Panc1 (cell line): Measurements from ENCODE around the gene FAM43A. TPM values are rescaled to one million over a fixed set of nuclear protein-coding genes. Genes with fewer than 3 reads are reported as not detected.
A peak's percentile ranks its signal among the peaks of the same experiment; 100 is the strongest.

Experiments used
- ATAC-seq: fragments of 200-7000 bp; cut with Tn5 transposase; 2 replicates; pipeline ENCODE4 v1.9.1; 2020; ENCODE audit warnings: mild to moderate bottlenecking, moderate library complexity
- BruUV-seq: library from RNA; stranded (reverse); fragments of 400-500 nt; replicated peaks from 2 replicates; lab custom pipeline; 2021; lab: Mats Ljungman, UMichigan
- CTCF ChIA-PET: fragments of 300-600 bp; sonication (Branson Sonifier 250); formaldehyde crosslinking; loops from one replicate; lab custom pipeline; 2022; ENCODE audit warnings: antibody characterized with exemption; lab: Charles Lee
- POLR2A ChIA-PET: fragments of 300-600 bp; sonication (Branson Sonifier 250); formaldehyde crosslinking; loops from one replicate; lab custom pipeline; 2022; ENCODE audit warnings: antibody characterized with exemption; lab: Charles Lee
- DNase-seq: peaks from one replicate; pipeline ENCODE4 v3.0.0-alpha.2; 2010; ENCODE audit warnings: low read depth, low spot score
- H3K27ac ChIP-seq: 2 replicates; pipeline ENCODE4 v1.5.1; 2011; ENCODE audit warnings: mild to moderate bottlenecking, low read length, inconsistent platforms
- H3K27me3 ChIP-seq: fragments of 200-500 bp; sonication (Bioruptor generic); 2 replicates; pipeline ENCODE4 v1.6.0; 2014; ENCODE audit warnings: low read length, inconsistent platforms; ENCODE audit not compliant: control insufficient read depth, insufficient read depth
- H3K36me3 ChIP-seq: fragments of 200-500 bp; sonication (Bioruptor generic); 2 replicates; pipeline ENCODE4 v1.5.1; 2014; ENCODE audit warnings: inconsistent platforms, mild to moderate bottlenecking, low read length, moderate library complexity; ENCODE audit not compliant: control insufficient read depth, insufficient read depth
- H3K4me1 ChIP-seq: 2 replicates; pipeline ENCODE4 v1.5.1; 2011; ENCODE audit warnings: inconsistent platforms, mild to moderate bottlenecking, low read length, moderate library complexity; ENCODE audit not compliant: control insufficient read depth, insufficient read depth
- H3K4me3 ChIP-seq, 2 experiments: 2 replicates each; pipeline ENCODE4 v1.5.1; 2011 to 2012; ENCODE audit warnings: low read depth in 2 of 2, low read length in 2 of 2, mild to moderate bottlenecking in 2 of 2, inconsistent platforms in 1 of 2, moderate library complexity in 1 of 2
- H3K9me3 ChIP-seq: fragments of 200-500 bp; sonication (Bioruptor generic); 2 replicates; pipeline ENCODE4 v1.5.1; 2014; ENCODE audit warnings: low read depth, mild to moderate bottlenecking, inconsistent platforms, low read length, moderate library complexity; ENCODE audit not compliant: control insufficient read depth, insufficient read depth
- SIN3A ChIP-seq: IDR thresholded peaks from 2 replicates; pipeline ENCODE4 v1.6.1; 2012; ENCODE audit warnings: low read depth, mild to moderate bottlenecking, low read length, moderate library complexity, borderline replicate concordance; ENCODE audit not compliant: insufficient read depth
- TCF7L2 ChIP-seq: IDR thresholded peaks from 2 replicates; pipeline ENCODE4 v1.6.1; 2011; ENCODE audit warnings: mild to moderate bottlenecking, low read depth, low read length, inconsistent platforms
- in situ Hi-C: cut with HindIII; loops from 2 replicates; pipeline ENCODE4 v1.10.0; 2016; ENCODE audit warnings: low sequenced_read_pairs, low pct_unique_long_range_greater_than_20kb
- intact Hi-C: fragments of 100-400 bp; cut with micrococcal nuclease; formaldehyde crosslinking; loops from one replicate; pipeline ENCODE4 v1.10.0; 2022; ENCODE audit not compliant: unreplicated experiment
- total RNA-seq: library from RNA; stranded (reverse); gene quantifications from one replicate; pipeline ENCODE4 v1.2.1, GENCODE V29; 2021; ENCODE audit not compliant: unreplicated experiment
- TF ChIP-seq, protein P1 (sequence below), 2 experiments: IDR thresholded peaks; 2 replicates each; pipeline ENCODE4 v1.6.1; 2011 to 2012; ENCODE audit warnings: low read depth in 2 of 2, control low read depth in 1 of 2, low read length in 1 of 2, mild to moderate bottlenecking in 1 of 2, moderate library complexity in 1 of 2; ENCODE audit not compliant: insufficient read depth in 1 of 2
- TF ChIP-seq, protein P2 (sequence below): fragments of 450-650 bp; IDR thresholded peaks from 2 replicates; pipeline ENCODE4 v1.5.1; 2017; ENCODE audit warnings: mild to moderate bottlenecking

Gene FAM43A
- total RNA-seq, 1 experiment from 2014 or later, result 51.4 TPM

DNA sequence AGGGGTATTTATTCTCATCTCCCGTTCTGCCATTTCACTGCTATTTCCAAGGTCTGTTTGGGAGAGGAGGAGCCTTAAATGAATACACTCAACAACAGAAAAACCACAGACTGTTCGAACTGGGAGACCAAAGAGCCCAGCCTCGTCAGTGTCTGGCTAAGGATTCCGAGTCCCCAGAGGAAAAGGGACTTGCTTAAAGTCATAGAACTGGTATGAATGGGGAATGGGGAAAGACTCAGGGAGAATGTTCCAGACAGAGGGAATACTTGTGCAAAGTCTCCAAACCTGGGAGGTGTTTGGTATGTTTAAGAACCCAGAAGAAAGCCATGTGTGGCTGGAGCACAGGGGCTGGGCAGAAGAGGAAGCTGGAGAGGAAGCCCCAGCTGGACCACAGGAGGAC, 46.9 kb downstream of the FAM43A start:
- POLR2A ChIA-PET, result no interaction called here
- Histone ChIP-seq H3K27ac (no peak overlapping the region), H3K36me3 (no peaks in the 10 kb centered on the region), H3K4me1 (no peaks in the 10 kb centered on the region; the same call in 1 of the 2 replicates), H3K27me3 (no peaks in the 10 kb centered on the region), H3K4me3 (no peak overlapping the region), H3K9me3 (peaks cover 6% of the 10 kb centered on the region; the same call in 1 of the 2 replicates)
- intact Hi-C loops, result no loop called here
- ATAC-seq (no peak), DNase-seq (no peak)
- no peak for TF ChIP-seq TCF7L2
- TF ChIP-seq SIN3A, result no peak
- TF ChIP-seq, protein P1, sequence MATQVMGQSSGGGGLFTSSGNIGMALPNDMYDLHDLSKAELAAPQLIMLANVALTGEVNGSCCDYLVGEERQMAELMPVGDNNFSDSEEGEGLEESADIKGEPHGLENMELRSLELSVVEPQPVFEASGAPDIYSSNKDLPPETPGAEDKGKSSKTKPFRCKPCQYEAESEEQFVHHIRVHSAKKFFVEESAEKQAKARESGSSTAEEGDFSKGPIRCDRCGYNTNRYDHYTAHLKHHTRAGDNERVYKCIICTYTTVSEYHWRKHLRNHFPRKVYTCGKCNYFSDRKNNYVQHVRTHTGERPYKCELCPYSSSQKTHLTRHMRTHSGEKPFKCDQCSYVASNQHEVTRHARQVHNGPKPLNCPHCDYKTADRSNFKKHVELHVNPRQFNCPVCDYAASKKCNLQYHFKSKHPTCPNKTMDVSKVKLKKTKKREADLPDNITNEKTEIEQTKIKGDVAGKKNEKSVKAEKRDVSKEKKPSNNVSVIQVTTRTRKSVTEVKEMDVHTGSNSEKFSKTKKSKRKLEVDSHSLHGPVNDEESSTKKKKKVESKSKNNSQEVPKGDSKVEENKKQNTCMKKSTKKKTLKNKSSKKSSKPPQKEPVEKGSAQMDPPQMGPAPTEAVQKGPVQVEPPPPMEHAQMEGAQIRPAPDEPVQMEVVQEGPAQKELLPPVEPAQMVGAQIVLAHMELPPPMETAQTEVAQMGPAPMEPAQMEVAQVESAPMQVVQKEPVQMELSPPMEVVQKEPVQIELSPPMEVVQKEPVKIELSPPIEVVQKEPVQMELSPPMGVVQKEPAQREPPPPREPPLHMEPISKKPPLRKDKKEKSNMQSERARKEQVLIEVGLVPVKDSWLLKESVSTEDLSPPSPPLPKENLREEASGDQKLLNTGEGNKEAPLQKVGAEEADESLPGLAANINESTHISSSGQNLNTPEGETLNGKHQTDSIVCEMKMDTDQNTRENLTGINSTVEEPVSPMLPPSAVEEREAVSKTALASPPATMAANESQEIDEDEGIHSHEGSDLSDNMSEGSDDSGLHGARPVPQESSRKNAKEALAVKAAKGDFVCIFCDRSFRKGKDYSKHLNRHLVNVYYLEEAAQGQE (IDR thresholded peaks at IDR 0.05; ENCODE audit: insufficient read depth in 1 of 2, low read depth in 2 of 2, low read length in 1 of 2), result no peak
- in situ Hi-C loops, result no loop called here
- no TSS peak for BruUV-seq
- CTCF ChIA-PET, result no interaction called here

DNA sequence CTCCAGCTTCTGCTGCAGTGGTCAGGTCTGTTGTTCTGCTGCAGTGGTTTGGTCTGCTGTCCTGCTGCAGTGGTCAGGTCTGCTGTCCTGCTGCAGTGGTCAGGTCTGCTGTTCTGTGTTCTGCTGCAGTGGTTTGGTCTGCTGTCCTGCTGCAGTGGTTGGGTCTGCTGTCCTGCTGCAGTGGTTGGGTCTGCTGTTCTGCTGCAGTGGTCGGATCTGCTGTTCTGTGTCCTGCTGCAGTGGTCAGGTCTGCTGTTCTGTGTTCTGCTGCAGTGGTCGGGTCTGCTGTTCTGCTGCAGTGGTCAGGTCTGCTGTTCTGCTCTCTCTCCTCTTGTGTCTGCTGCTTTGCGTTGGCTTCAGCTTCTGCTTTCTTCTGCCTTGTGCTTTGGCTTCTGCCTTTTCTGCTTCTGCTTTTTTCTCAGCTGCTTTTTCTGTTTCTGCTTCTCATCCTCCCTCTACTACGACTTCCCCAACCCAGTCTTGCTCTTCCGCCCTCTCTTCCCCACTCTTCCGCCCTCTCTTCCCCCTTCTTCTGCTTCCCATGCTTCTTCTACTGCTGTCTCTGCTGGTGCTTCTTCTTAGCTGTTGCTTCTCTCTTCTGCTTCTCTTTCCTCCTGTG, 50.7 kb downstream of the FAM43A start:
- intact Hi-C loops, result no loop called here
- DNase-seq (no peak), ATAC-seq (peak; percentile 28; the same call in 1 of the 2 replicates)
- TF ChIP-seq, protein P1 (IDR thresholded peaks at IDR 0.05; ENCODE audit: insufficient read depth in 1 of 2, low read depth in 2 of 2, low read length in 1 of 2), result no peak
- TF ChIP-seq SIN3A, result no peak
- TF ChIP-seq TCF7L2, result no peak
- TF ChIP-seq, protein P2, sequence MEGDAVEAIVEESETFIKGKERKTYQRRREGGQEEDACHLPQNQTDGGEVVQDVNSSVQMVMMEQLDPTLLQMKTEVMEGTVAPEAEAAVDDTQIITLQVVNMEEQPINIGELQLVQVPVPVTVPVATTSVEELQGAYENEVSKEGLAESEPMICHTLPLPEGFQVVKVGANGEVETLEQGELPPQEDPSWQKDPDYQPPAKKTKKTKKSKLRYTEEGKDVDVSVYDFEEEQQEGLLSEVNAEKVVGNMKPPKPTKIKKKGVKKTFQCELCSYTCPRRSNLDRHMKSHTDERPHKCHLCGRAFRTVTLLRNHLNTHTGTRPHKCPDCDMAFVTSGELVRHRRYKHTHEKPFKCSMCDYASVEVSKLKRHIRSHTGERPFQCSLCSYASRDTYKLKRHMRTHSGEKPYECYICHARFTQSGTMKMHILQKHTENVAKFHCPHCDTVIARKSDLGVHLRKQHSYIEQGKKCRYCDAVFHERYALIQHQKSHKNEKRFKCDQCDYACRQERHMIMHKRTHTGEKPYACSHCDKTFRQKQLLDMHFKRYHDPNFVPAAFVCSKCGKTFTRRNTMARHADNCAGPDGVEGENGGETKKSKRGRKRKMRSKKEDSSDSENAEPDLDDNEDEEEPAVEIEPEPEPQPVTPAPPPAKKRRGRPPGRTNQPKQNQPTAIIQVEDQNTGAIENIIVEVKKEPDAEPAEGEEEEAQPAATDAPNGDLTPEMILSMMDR, result no peak
- Histone ChIP-seq H3K36me3 (no peaks in the 10 kb centered on the region), H3K9me3 (peaks cover 6% of the 10 kb centered on the region; the same call in 1 of the 2 replicates), H3K27ac (no peak overlapping the region), H3K4me1 (peaks cover 9% of the 10 kb centered on the region), H3K27me3 (no peaks in the 10 kb centered on the region), H3K4me3 (no peak overlapping the region; a peak in 1 of 4 replicates)
- CTCF ChIA-PET, result interaction anchor here (0.5 kb wide), 1 partner anchor 38 kb away, joined by 8 read pairs; no protein-coding TSS in a partner anchor
- in situ Hi-C loops, result no loop called here
- POLR2A ChIA-PET, result interaction anchor here (0.5 kb wide), 1 partner anchor 46 kb away, joined by 12 read pairs; no protein-coding TSS in a partner anchor
- BruUV-seq, result no TSS peak
